CD4-positive, alpha-beta T cell (primary cell): Measurements from ENCODE around the gene GALE. TPM values are rescaled to one million over a fixed set of nuclear protein-coding genes. Genes with fewer than 3 reads are reported as not detected.

Experiments used
- ATAC-seq: fragments of 200-7000 bp; cut with Tn5 transposase; one replicate; pipeline ENCODE4 v1.10.0; 2022; ENCODE audit warnings: mild to moderate bottlenecking; ENCODE audit not compliant: poor library complexity
- CTCF ChIA-PET: fragments of 350-600 bp; sonication (Branson Sonifier 250); formaldehyde crosslinking; loops from one replicate; lab custom pipeline; 2021; ENCODE audit warnings: antibody characterized with exemption, inconsistent platforms; lab: Charles Lee
- POLR2A ChIA-PET: fragments of 350-600 bp; sonication (Branson Sonifier 250); formaldehyde crosslinking; loops from one replicate; lab custom pipeline; 2021; ENCODE audit warnings: antibody characterized with exemption, inconsistent platforms; lab: Charles Lee
- DNase-seq, 14 experiments: peaks; one replicate each; pipeline ENCODE4 v3.0.0-alpha.2; 2013 to 2020; ENCODE audit warnings: mixed read lengths in 2 of 14
- H3K27ac ChIP-seq, 2 donors: one replicate each; pipeline versions ENCODE4 v1.5.1 to v1.7.0; 2013; ENCODE audit warnings: low read length in 2 of 2, low read depth in 1 of 2, mild to moderate bottlenecking in 1 of 2
- H3K27me3 ChIP-seq, 2 experiments: 1 replicate in 1 of 2; 2 replicates in 1 of 2; pipeline versions ENCODE4 v1.6.1 to v1.7.0; 2013; ENCODE audit warnings: low read length in 2 of 2, control low read depth in 1 of 2, mild to moderate bottlenecking in 1 of 2, moderate library complexity in 1 of 2; ENCODE audit not compliant: insufficient read depth in 2 of 2, control insufficient read depth in 1 of 2
- H3K36me3 ChIP-seq: one replicate; pipeline ENCODE4 v1.6.1; 2013; ENCODE audit warnings: low read length, control low read depth; ENCODE audit not compliant: insufficient read depth
- H3K4me1 ChIP-seq: one replicate; pipeline ENCODE4 v1.6.1; 2013; ENCODE audit warnings: low read length, control low read depth; ENCODE audit not compliant: insufficient read depth
- H3K4me3 ChIP-seq: one replicate; pipeline ENCODE4 v1.5.1; 2013; ENCODE audit warnings: mild to moderate bottlenecking, low read length, moderate library complexity
- H3K9me3 ChIP-seq, 2 experiments: 1 replicate in 1 of 2; 2 replicates in 1 of 2; pipeline versions ENCODE4 v1.6.1 to v1.7.0; 2013; ENCODE audit warnings: low read length in 2 of 2, mild to moderate bottlenecking in 2 of 2, control low read depth in 1 of 2, moderate library complexity in 1 of 2; ENCODE audit not compliant: control insufficient read depth in 1 of 2, insufficient read depth in 1 of 2
- H3K27ac Mint-ChIP-seq: one replicate; pipeline ENCODE4 v1.8.0; 2020; ENCODE audit warnings: mixed read lengths
- H3K27me3 Mint-ChIP-seq: one replicate; pipeline ENCODE4 v1.8.0; 2021; ENCODE audit warnings: mixed read lengths
- H3K36me3 Mint-ChIP-seq: one replicate; pipeline ENCODE4 v1.8.0; 2021; ENCODE audit warnings: low read depth, mixed read lengths
- H3K4me1 Mint-ChIP-seq: one replicate; pipeline ENCODE4 v1.8.0; 2021; ENCODE audit warnings: low read depth, mixed read lengths
- H3K4me3 Mint-ChIP-seq: one replicate; pipeline ENCODE4 v1.8.0; 2020; ENCODE audit warnings: mild to moderate bottlenecking, mixed read lengths
- H3K9me3 Mint-ChIP-seq: one replicate; pipeline ENCODE4 v1.8.0; 2020; ENCODE audit warnings: mixed read lengths
- CTCF ChIP-seq: fragments of 200-600 bp; IDR thresholded peaks from one replicate; pipeline ENCODE4 v1.8.0; 2022; ENCODE audit warnings: antibody characterized with exemption, mild to moderate bottlenecking
- intact Hi-C, 2 experiments: fragments of 100-400 bp; cut with DNase I in 1 of 2; cut with micrococcal nuclease in 1 of 2; formaldehyde crosslinking; loops; one replicate each; pipeline versions ENCODE4 v1.15.1 to v1.9.0; 2023 to 2025; cut with DNase I, micrococcal nuclease
- total RNA-seq, 174 experiments: library from RNA in 2 of 174; stranded (reverse) in 2 of 174; gene quantifications; one replicate each; pipeline ENCODE4 v1.2.3 and lab custom pipeline; 2021 to 2026

Gene GALE
- total RNA-seq, 2 experiments from 2014 or later = 5.4 to 6.9 TPM

GRCh38 chr1:23793861-23794731, 6.5 kb downstream of the GALE start:
- H3K4me1 Mint-ChIP-seq = peaks cover 28% of the 10 kb centered on the region
- Histone ChIP-seq H3K4me1 (peaks cover 38% of the 10 kb centered on the region), H3K36me3 (peaks cover 33% of the 10 kb centered on the region), H3K27ac (no peak overlapping the region), H3K27me3 (no peaks in the 10 kb centered on the region), H3K9me3 (no peaks in the 10 kb centered on the region), H3K4me3 (no peak overlapping the region)
- H3K27me3 Mint-ChIP-seq = no peaks in the 10 kb centered on the region
- intact Hi-C loops = loop anchor here in 1 of 2 experiments (10.0 kb wide), 1 partner anchor 1451 kb away; the partner anchor contains the start of gene RSRP1
- CTCF ChIA-PET = interaction anchor here (0.6 to 1.9 kb wide), 2 partner anchors 22 to 27 kb away, joined by 4 read pairs; no protein-coding TSS in a partner anchor
- no peaks in the 10 kb centered on the region for H3K9me3 Mint-ChIP-seq
- peak overlapping the region; percentile 17 for H3K27ac Mint-ChIP-seq
- no peak for TF ChIP-seq CTCF
- DNase-seq (no peak), ATAC-seq (no peak)
- peaks cover 34% of the 10 kb centered on the region for H3K36me3 Mint-ChIP-seq
- H3K4me3 Mint-ChIP-seq = peak overlapping the region; percentile 25
- POLR2A ChIA-PET = interaction anchor here (0.9 kb wide), 1 partner anchor 31 kb away, joined by 3 read pairs; the partner anchor contains the start of gene HMGCL

GRCh38 chr1:23793018-23793781, 7.4 kb downstream of the GALE start:
- Mint-ChIP-seq H3K27ac (peak overlapping the region; percentile 17), H3K36me3 (peaks cover 36% of the 10 kb centered on the region), H3K4me3 (peak overlapping the region; percentile 75), H3K27me3 (no peaks in the 10 kb centered on the region), H3K9me3 (no peaks in the 10 kb centered on the region), H3K4me1 (peaks cover 28% of the 10 kb centered on the region)
- no peaks in the 10 kb centered on the region for H3K9me3 ChIP-seq
- no peak overlapping the region for H3K4me3 ChIP-seq
- DNase-seq (peak in 5 of 14 experiments; percentile 26 to 74 (median 50)), ATAC-seq (peak; percentile 11)
- no peak for TF ChIP-seq CTCF
- intact Hi-C loops = loop anchor here in 1 of 2 experiments (10.0 kb wide), 1 partner anchor 1452 kb away; the partner anchor contains the start of gene RSRP1
- peaks cover 33% of the 10 kb centered on the region for H3K36me3 ChIP-seq
- CTCF ChIA-PET = interaction anchor here (0.6 to 1.9 kb wide), 3 partner anchors 21 to 47 kb away, joined by 3 to 4 read pairs (median 4); no protein-coding TSS in a partner anchor
- H3K27me3 ChIP-seq = no peaks in the 10 kb centered on the region
- peaks cover 32% of the 10 kb centered on the region for H3K4me1 ChIP-seq
- peak overlapping the region in 1 of 2 donors; percentile 30 for H3K27ac ChIP-seq
- POLR2A ChIA-PET = interaction anchor here (0.9 kb wide), 1 partner anchor 32 kb away, joined by 3 read pairs; the partner anchor contains the start of gene HMGCL
